Measurements from ENCODE around the gene CABLES1.

DNA sequence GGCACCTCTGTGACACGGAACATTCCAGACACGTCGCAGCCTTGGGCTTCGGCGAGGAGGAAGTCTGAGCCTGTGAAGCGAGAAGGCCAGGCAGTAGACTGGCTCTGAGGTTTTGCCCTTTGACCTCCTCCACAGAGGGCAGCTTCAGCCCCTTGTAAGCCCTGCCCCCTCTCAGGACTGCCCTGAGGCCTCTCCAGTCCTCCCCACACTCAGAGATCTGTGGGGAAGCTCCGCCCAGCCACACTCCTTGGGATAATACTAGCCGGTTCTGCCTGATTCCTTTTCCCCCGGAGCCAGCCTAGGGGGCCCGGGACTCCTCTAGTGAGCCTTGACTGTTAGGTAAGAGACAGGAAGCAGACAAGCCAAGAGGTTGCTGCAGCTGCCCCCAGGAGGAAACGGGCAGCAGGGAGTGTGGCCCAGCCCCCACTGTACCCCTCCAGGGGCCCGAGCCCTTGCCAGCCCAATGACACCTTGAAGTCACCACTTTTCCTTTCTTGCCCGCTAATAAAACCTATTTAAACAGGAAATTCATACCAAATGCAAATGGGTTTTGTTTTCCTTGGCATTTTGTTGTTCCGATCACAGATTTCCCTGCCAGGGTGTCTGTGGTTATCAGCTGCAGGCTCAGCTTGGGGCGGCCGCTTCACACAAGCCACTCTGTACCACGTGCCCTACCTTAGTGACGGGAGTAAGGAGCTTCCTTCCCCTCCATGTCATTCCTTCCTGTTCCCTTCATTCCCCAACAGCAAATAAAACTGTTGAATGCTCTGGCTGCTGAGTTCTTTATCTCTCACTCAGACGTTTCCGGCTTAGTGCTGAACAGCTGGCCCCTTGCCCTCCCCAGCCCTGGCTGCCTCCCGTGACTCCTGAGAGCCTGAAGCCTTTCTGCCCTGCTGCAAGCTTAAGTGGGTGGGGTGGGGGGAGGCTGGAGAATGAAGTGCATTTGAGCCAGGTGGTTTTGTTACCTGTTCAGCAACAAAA, 124.7 kb downstream of the CABLES1 start:
- TF ChIP-seq, protein P1, sequence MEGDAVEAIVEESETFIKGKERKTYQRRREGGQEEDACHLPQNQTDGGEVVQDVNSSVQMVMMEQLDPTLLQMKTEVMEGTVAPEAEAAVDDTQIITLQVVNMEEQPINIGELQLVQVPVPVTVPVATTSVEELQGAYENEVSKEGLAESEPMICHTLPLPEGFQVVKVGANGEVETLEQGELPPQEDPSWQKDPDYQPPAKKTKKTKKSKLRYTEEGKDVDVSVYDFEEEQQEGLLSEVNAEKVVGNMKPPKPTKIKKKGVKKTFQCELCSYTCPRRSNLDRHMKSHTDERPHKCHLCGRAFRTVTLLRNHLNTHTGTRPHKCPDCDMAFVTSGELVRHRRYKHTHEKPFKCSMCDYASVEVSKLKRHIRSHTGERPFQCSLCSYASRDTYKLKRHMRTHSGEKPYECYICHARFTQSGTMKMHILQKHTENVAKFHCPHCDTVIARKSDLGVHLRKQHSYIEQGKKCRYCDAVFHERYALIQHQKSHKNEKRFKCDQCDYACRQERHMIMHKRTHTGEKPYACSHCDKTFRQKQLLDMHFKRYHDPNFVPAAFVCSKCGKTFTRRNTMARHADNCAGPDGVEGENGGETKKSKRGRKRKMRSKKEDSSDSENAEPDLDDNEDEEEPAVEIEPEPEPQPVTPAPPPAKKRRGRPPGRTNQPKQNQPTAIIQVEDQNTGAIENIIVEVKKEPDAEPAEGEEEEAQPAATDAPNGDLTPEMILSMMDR (optimal IDR thresholded peaks at IDR 0.05 in 1 of 3, IDR thresholded peaks at IDR 0.05 in 1 of 3, conservative IDR thresholded peaks at IDR 0.05 in 1 of 3; ENCODE audit: extremely low read depth in 1 of 3, insufficient read depth in 2 of 3, low read length in 3 of 3), result no peak
- TF ChIP-seq EZH2 (IDR thresholded peaks at IDR 0.05; ENCODE audit: low read length), result no peak

All from keratinocyte (primary cell).